Skeletal muscle cell (primary cell): Measurements from ENCODE around the gene PRPF6.

Experiments
- DNase-seq: peaks from one replicate; pipeline ENCODE4 v3.0.0-alpha.2; 2010; ENCODE audit warnings: low read depth
- H3K4me3 ChIP-seq: 2 replicates; pipeline ENCODE4 v1.5.1; 2011; ENCODE audit warnings: low read depth, mild to moderate bottlenecking, control low read depth, low read length, moderate library complexity

The PRPF6 gene

DNA sequence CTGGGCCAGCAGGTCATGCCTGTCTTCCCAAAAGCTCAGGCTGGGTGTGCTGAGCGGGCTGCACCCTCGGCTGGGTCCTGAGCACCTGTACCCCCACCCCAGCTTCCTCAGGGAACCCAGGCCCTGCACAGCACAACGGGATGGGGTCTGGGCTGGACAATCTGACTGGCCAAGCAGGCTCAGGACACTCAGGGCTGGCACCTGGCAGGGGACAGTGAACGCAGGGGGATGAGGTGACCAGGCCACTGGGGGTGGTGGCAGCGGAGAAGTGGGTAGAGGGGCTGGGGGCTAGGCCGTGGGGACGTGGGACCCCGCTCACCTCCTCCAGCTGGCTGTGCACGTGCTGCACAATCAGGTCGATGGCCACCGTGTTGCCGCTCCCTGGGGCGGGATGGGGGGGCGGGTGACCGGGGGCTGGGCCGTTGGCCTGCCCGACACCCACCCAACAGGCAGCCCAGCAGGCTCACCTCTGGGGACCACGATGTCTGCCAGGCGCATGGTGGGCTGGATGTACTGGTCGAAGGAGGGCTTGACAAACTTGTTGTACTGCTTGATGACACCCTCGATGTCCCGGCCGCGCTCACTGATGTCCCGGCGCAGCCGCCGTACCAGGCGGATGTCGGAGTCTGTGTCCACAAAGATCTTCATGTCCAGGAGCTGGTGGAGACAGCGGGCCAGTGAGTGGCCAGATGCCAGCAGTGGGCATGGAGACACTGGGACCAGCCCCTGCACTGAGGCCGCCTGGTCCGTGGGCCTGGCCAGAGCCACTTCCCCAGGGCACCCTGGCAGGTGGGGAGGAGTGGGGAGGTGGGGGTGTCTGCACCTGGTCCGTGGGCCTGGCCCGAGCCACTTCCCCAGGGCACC is 36.6 kb upstream of the PRPF6 start:
- H3K4me3 ChIP-seq, result no peak overlapping the region
- no peak for DNase-seq

DNA sequence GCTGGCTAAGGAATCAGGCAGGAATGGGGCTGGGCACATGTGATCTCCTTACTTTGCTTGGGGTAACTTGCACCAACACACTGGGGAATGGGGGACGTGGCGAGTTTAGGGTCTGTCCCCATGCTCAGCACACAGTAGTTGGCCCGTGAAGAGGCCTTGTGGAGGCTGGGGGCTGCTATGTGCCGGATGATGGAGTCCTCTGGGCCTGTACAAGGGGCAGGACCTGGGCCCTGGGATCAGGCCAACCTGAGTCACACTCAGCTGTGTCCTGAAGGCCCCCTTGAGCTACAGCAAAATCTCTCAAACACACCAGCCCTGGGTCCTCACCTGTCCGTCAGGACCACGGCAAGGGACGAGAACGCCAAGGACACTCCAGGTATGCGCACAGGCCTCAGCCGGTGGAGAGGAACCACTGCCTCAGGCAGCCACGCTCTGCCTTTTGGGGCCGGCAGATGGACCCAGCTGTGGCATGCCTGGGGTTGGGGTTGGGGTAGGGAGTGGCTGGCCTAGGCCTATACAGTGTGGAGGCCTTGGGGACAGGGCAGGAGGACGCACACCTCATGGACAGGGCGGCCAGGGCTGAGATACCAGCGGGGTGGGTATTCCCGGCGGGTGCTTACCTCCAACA is 35.8 kb upstream of the PRPF6 start:
- no peak overlapping the region for H3K4me3 ChIP-seq
- no peak for DNase-seq

GRCh38 chr20:63945921-63946920 is 34.7 kb upstream of the PRPF6 start:
- DNase-seq, result no peak
- no peak overlapping the region for H3K4me3 ChIP-seq

DNA sequence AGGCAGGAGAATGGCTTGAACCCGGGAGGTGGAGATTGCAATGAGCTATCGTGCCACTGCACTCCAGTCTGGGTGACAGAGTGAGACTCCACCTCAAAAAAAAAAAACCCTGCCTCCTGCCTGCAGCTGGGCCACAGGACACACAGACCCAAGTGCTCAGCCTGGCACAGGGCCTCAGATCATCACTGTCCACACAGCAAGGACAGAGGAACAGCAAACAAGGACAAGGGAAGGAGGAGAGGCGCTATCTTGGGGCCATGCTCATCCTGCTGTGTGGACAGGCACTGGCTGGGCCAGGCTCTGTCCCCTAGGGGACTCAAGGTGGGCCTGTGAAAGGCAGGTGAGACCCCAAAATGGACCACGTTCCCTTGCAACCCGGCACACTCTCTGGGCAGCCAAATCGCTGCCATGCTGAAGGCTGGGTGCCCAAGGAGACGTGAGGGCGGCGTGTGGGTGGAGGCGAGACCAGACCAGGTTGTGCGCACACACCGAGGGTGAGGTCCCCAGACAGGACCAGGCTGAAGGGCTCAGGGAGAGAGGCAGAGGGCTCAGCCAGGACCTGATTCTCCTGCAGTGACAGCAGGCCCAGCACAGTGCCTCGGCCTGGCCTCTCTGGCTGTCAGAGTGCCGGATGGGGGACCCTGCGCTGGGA is 33.8 kb upstream of the PRPF6 start:
- no peak for DNase-seq
- H3K4me3 ChIP-seq, result no peak overlapping the region

DNA sequence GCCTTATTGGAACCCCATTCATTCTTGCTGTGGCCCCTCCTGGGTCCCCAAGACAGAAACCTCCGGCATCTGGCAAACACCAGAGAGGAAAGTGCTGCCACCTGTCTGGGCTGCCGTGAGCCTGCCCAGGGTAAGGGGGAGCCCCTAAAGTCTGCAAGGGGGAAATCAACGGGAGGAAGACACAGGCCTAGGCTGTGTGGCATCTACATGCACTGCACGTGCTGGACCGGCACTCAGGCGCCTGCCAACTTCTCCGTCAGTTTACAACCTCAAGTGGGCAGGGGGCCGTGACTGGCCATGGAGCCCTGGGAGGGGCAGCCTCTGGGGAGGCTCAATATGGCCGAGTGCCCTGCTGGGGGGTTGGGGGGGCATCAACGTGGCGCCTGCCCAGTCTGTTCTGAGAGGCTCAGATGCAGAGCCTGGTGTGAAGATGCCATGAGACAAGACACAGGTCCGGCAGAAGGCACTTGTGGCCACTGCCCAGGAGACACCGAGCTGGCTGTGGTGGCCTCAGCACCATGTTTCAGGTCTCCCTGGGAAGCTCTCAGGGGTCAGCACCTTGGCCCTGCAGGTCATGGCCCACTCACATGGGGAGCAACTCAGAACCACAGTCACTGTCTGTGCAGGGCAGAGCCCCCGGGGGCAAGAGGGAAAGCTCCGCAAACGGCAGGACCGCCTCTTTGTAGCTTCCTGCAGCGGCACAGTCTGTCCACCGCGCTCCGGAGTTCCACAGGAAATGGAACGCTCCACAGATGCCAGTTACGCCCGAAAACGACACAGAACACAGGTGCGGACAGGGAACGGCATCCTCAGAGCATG is 33.1 kb upstream of the PRPF6 start:
- DNase-seq, result no peak
- H3K4me3 ChIP-seq, result no peak overlapping the region

DNA sequence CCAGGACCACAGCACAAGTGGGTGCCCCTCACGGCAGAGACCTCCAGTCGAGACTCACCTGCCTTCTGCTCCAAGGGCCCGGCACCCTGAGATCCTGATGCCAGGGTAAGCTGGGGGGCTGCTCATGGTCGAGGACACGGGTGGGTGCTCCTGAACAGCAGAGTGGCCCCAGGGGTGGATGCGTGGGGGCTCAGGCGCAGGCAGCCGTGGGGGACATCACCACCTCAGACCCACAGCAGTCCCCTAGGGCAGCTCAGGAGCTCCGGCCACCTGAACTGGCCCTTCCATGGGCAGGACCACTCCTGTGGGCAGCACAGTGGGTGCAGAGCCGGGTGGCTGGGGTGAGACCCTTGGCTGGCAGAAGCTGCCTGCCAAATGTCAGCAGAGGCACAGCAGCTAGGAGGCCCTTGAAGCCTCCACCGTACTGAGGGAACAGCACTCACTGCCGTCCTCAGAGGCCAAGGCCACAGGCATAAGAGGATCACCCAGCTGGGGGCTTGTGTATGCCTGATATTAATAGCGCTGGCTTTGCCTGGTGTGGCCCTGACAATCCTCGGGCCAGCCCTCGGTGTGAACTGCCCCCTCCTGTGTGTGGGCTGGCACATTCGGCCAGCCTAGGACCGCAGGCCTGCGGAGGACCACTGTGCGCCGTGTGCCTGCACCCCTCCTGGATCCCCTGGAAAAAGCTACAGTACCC is 30.1 kb upstream of the PRPF6 start:
- no peak overlapping the region for H3K4me3 ChIP-seq
- no peak for DNase-seq

- H3K4me3 ChIP-seq, result no peak overlapping the region
- no peak for DNase-seq
These were observed 29.3 kb upstream of the PRPF6 start for GRCh38 chr20:63951398-63952209.

DNA sequence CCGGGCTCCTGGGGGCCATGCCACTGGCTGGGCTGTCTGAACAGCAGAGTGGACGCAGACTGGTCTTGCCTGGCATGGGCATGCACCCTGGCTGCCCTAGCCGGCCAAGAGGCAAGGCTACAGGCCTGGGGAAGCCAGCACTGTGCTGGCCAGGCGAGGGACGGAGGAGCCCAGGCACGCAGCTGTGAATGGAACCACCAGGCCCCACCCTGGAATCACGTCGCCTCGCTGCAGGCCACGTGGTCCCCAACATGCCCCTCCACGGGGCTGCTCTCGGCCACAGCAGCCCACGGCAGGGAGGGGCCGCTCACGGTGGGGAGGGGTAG is 28.8 kb upstream of the PRPF6 start:
- H3K4me3 ChIP-seq, result no peak overlapping the region
- no peak for DNase-seq

GRCh38 chr20:63952769-63953168 is 28.2 kb upstream of the PRPF6 start:
- no peak for DNase-seq
- no peak overlapping the region for H3K4me3 ChIP-seq

GRCh38 chr20:63953764-63954429 is 27.0 kb upstream of the PRPF6 start:
- no peak overlapping the region for H3K4me3 ChIP-seq
- no peak for DNase-seq

GRCh38 chr20:63955281-63955826 is 25.6 kb upstream of the PRPF6 start:
- peak overlapping the region; percentile 93 for H3K4me3 ChIP-seq
- DNase-seq, result no peak

DNA sequence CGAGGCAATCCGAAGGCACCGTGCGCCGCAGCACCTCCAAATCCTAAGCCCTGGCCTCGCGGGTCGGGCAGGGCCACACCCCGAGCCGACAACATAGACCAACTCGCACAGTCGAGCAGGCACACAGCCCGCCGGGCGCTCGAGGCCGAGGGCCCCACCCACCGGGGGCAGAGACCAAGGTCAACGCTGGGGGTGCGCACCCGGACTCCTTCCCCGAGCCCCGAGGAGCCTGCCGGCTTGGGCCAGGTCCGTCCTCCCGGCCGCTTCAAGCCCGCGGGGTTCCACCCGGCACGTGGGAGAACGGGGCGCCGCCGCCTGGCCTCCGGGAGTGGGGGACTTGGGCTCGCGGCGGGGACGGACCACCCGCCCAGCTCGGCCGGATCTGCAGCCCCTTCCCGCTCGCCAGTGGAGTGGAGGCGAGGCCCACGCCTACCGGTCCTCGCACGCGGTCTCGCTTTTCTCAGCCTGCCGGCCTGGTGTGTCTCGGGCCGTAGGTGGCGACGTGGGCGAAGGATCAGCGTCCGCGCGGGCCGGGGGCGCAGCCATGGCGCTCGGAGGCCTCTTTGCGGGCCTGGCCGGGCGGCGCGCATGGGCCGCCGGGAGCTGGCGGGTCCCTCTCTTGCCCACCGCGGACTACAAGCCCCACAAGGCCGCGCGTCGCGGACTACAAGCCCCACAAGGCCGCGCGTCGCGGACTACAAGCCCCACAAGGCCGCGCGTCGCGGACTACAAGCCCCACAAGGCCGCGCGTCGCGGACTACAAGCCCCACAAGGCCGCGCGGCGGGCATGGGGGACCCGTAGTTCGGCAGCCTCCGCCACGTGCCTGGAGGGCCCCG is 24.9 kb upstream of the PRPF6 start, which contains the start of gene UCKL1:
Gene UCKL1, minus strand, starts transcription at position 590 of the 837 bp plus-strand sequence. Its CDS starts 44 bp downstream, at position 546.
- peak within 1 kb of the TSS; percentile 93 for H3K4me3 ChIP-seq
- peak; percentile 76 for DNase-seq

DNA sequence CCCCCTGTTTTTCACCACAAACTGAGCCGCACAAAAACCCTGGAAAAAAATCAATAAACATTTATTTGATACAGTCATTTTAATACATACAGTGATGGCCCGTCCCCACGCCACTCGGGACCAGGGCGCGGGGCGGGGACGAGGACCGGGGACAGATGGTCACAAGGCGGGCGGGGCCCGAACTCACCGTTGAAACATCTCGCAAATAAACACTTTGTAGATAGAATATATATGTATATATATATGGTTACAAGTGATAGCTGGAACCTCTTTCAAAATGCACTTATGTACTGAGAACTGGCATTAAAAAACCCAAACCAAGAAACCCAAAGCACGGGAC is 24.3 kb upstream of the PRPF6 start:
- H3K4me3 ChIP-seq, result peak overlapping the region; percentile 55
- no peak for DNase-seq

GRCh38 chr20:63957004-63957689 is 23.8 kb upstream of the PRPF6 start:
- DNase-seq, result no peak
- peak overlapping the region; percentile 55 for H3K4me3 ChIP-seq
